A549 (cell line): ENCODE results near the gene GNG2.

Experiments used
- CEBPB ChIP-seq, 2 experiments: fragments of >200 bp in 1 of 2; sonication (Bioruptor Twin) in 1 of 2; formaldehyde crosslinking in 1 of 2; IDR thresholded peaks; 2 replicates each; pipeline ENCODE4 v1.6.1; 2012 to 2016
- CHD4 ChIP-seq: fragments of 200-600 bp; sonication (generic); IDR thresholded peaks from 2 replicates; pipeline ENCODE4 v1.6.1; 2016; ENCODE audit warnings: antibody characterized with exemption, mild to moderate bottlenecking, borderline replicate concordance
- CTCF ChIP-seq: fragments of >200 bp; sonication (Bioruptor Twin); formaldehyde crosslinking; IDR thresholded peaks from 3 replicates; pipeline ENCODE4 v1.5.1; 2016
- E2F6 ChIP-seq: IDR thresholded peaks from 2 replicates; pipeline ENCODE4 v1.6.1; 2012; ENCODE audit warnings: low read depth, borderline replicate concordance
- MAX ChIP-seq: IDR thresholded peaks from 2 replicates; pipeline ENCODE4 v1.6.1; 2012
- NFE2L2 ChIP-seq: fragments of 150-350 bp; conservative IDR thresholded peaks from 2 replicates; pipeline ENCODE4 v1.6.1; 2014; ENCODE audit warnings: low read length
- PBX3 ChIP-seq: IDR thresholded peaks from 2 replicates; pipeline ENCODE4 v1.6.1; 2012
- POLR2A ChIP-seq: IDR thresholded peaks from 2 replicates; pipeline ENCODE4 v1.6.1; 2012; ENCODE audit warnings: mild to moderate bottlenecking, low read length
- RFX5 ChIP-seq: fragments of 450-650 bp; IDR thresholded peaks from 2 replicates; pipeline ENCODE4 v1.7.1; 2014; ENCODE audit warnings: antibody characterized with exemption, mild to moderate bottlenecking, moderate library complexity

- TF ChIP-seq POLR2A: no peak
- TF ChIP-seq CEBPB (IDR thresholded peaks at IDR 0.05): no peak
- TF ChIP-seq CTCF: no peak
- no peak for TF ChIP-seq RFX5
- no peak for TF ChIP-seq MAX
- no peak for TF ChIP-seq E2F6
- no peak for TF ChIP-seq CHD4
- TF ChIP-seq NFE2L2: no peak
- no peak for TF ChIP-seq PBX3
Observed at GRCh38 chr14:51879170-51879569, 18.8 kb downstream of the GNG2 start.
